Activated naive CD8-positive, alpha-beta T cell treated with anti-CD3 and anti-CD28 coated beads, Interleukin-2, amount 10 ng/mL, durations not matched to agents 7 days and 5 days (primary cell): Measurements from ENCODE around the gene THRB. TPM values are rescaled to one million over a fixed set of nuclear protein-coding genes. Genes with fewer than 3 reads are reported as not detected.

Source experiments
- ATAC-seq: fragments of 150-1000 bp; cut with Tn5 transposase; one replicate; pipeline ENCODE4 v1.10.0; 2021; ENCODE audit warnings: low read depth, moderate library complexity
- POLR2A ChIA-PET: fragments of 350-600 bp; sonication (Branson Sonifier 250); formaldehyde crosslinking; loops from one replicate; lab custom pipeline; 2021; ENCODE audit warnings: antibody characterized with exemption; lab: Charles Lee
- DNase-seq: peaks from one replicate; pipeline ENCODE4 v3.0.0; 2021
- H3K27ac Mint-ChIP-seq: one replicate; pipeline ENCODE4 v1.8.0; 2022; ENCODE audit warnings: mild to moderate bottlenecking, mixed read lengths
- H3K27me3 Mint-ChIP-seq: one replicate; pipeline ENCODE4 v1.8.0; 2022; ENCODE audit warnings: mild to moderate bottlenecking, moderate library complexity, mixed read lengths
- H3K36me3 Mint-ChIP-seq: one replicate; pipeline ENCODE4 v1.8.0; 2021; ENCODE audit warnings: mild to moderate bottlenecking, mixed read lengths
- H3K4me1 Mint-ChIP-seq: one replicate; pipeline ENCODE4 v1.8.0; 2021; ENCODE audit warnings: mixed read lengths
- H3K4me3 Mint-ChIP-seq: one replicate; pipeline ENCODE4 v1.8.0; 2022; ENCODE audit warnings: mild to moderate bottlenecking, moderate library complexity, mixed read lengths
- H3K9me3 Mint-ChIP-seq: one replicate; pipeline ENCODE4 v1.8.0; 2021; ENCODE audit warnings: mixed read lengths
- total RNA-seq, 2 experiments: library from RNA; stranded (reverse); gene quantifications; one replicate each; pipeline ENCODE4 v1.2.3, GENCODE V29; 2021

THRB gene
- total RNA-seq, 2 experiments from 2014 or later = not detected

GRCh38 chr3:24199300-24199699, 295.4 kb downstream of the THRB start:
- no peak for ATAC-seq
- Mint-ChIP-seq H3K36me3 (no peaks in the 10 kb centered on the region), H3K4me1 (no peaks in the 10 kb centered on the region), H3K27ac (no peak overlapping the region), H3K9me3 (no peaks in the 10 kb centered on the region), H3K27me3 (peaks cover 1% of the 10 kb centered on the region), H3K4me3 (no peak overlapping the region)
- DNase-seq = no peak
- POLR2A ChIA-PET = no interaction called here

DNA sequence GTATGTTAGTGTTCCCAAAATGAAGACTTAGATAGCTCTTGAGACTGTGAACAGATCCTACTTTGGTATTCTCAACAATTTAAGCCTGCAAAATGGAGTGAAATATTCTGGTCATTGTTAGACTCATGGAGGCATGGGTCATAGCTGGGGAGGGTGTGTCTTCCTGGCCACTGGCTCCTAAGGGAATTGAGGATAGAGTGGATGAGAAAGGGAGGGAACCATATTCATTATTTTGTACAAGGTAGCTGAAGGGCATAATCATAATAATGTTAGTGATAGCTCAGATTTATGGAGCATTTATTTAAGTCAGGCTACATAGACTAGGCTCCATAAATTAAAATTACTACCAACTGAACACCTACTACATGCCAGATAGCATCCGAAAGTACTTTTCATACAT, 295.9 kb downstream of the THRB start:
- Mint-ChIP-seq H3K4me3 (no peak overlapping the region), H3K9me3 (no peaks in the 10 kb centered on the region), H3K27ac (no peak overlapping the region), H3K36me3 (no peaks in the 10 kb centered on the region), H3K4me1 (no peaks in the 10 kb centered on the region), H3K27me3 (peaks cover 1% of the 10 kb centered on the region)
- ATAC-seq = no peak
- POLR2A ChIA-PET = no interaction called here
- no peak for DNase-seq

GRCh38 chr3:24197809-24198208, 296.8 kb downstream of the THRB start:
- ATAC-seq (no peak), DNase-seq (no peak)
- H3K27me3 Mint-ChIP-seq = peaks cover 1% of the 10 kb centered on the region
- no peaks in the 10 kb centered on the region for H3K9me3 Mint-ChIP-seq
- POLR2A ChIA-PET = no interaction called here
- H3K4me3 Mint-ChIP-seq = no peak overlapping the region
- no peaks in the 10 kb centered on the region for H3K36me3 Mint-ChIP-seq
- H3K27ac Mint-ChIP-seq = no peak overlapping the region
- no peaks in the 10 kb centered on the region for H3K4me1 Mint-ChIP-seq

DNA sequence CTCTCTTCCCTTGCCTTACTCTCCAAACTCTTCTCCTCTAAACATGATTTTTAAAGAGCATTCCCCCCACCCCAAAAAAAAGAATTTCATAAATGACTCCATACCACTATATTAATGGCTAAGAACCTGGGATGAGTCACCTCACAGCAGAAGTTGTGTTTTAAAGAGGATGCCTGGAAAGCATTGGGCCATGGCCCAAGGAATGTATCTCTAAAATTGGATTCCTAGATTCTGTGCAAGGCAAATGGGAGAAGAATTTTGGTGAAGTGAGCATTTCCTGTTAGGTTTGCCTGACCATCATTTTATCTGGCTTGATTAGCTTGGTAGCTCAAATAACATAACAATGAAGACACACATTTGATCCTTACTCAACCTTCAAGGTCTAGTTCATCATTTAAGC, 298.1 kb downstream of the THRB start:
- H3K4me3 Mint-ChIP-seq = no peak overlapping the region
- no peaks in the 10 kb centered on the region for H3K36me3 Mint-ChIP-seq
- no peak for DNase-seq
- H3K27ac Mint-ChIP-seq = no peak overlapping the region
- no peak for ATAC-seq
- POLR2A ChIA-PET = no interaction called here
- H3K4me1 Mint-ChIP-seq = no peaks in the 10 kb centered on the region
- H3K27me3 Mint-ChIP-seq = peaks cover 1% of the 10 kb centered on the region
- no peaks in the 10 kb centered on the region for H3K9me3 Mint-ChIP-seq

GRCh38 chr3:24195504-24196230, 299.0 kb downstream of the THRB start:
- Mint-ChIP-seq H3K27me3 (peaks cover 1% of the 10 kb centered on the region), H3K36me3 (no peaks in the 10 kb centered on the region), H3K27ac (no peak overlapping the region), H3K4me1 (no peaks in the 10 kb centered on the region), H3K4me3 (no peak overlapping the region), H3K9me3 (no peaks in the 10 kb centered on the region)
- ATAC-seq (no peak), DNase-seq (no peak)
- POLR2A ChIA-PET = no interaction called here

DNA sequence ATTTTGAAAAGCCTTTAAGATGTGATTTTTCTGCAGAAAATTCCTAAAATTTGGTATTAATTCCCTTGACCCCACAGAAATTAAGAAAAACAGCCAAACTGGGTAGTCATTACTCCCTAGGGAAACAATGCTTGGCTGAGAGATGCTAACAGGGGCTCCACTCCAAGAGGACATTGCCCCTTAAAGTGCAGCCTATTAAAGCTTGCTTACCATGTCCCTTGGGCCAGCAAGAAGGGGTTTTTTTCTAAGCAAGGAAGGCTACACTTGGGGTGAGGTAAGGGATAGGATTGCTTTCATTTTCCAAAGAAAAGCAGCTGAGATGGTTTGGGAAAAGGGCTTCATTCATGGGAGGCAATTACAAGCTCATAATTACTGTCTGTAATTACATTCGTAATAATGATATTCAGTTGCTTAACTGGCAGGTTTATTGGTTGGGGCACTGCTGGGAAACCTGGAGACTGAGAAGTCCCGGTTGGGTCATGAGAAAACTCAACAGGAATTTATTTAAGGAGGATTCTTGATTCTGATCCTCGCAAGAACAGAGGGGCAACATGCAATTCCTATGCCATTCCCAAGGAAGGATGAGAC, 302.1 kb downstream of the THRB start:
- no peaks in the 10 kb centered on the region for H3K27me3 Mint-ChIP-seq
- no peak for DNase-seq
- H3K4me1 Mint-ChIP-seq = no peaks in the 10 kb centered on the region
- H3K9me3 Mint-ChIP-seq = no peaks in the 10 kb centered on the region
- no peaks in the 10 kb centered on the region for H3K36me3 Mint-ChIP-seq
- H3K27ac Mint-ChIP-seq = no peak overlapping the region
- no peak for ATAC-seq
- POLR2A ChIA-PET = no interaction called here
- no peak overlapping the region for H3K4me3 Mint-ChIP-seq

- H3K27me3 Mint-ChIP-seq = no peaks in the 10 kb centered on the region
- no peaks in the 10 kb centered on the region for H3K9me3 Mint-ChIP-seq
- POLR2A ChIA-PET = no interaction called here
- no peak overlapping the region for H3K27ac Mint-ChIP-seq
- H3K4me3 Mint-ChIP-seq = no peak overlapping the region
- H3K36me3 Mint-ChIP-seq = no peaks in the 10 kb centered on the region
- no peak for ATAC-seq
- no peak for DNase-seq
- no peaks in the 10 kb centered on the region for H3K4me1 Mint-ChIP-seq
Observed at GRCh38 chr3:24191801-24192403, 302.7 kb downstream of the THRB start.

DNA sequence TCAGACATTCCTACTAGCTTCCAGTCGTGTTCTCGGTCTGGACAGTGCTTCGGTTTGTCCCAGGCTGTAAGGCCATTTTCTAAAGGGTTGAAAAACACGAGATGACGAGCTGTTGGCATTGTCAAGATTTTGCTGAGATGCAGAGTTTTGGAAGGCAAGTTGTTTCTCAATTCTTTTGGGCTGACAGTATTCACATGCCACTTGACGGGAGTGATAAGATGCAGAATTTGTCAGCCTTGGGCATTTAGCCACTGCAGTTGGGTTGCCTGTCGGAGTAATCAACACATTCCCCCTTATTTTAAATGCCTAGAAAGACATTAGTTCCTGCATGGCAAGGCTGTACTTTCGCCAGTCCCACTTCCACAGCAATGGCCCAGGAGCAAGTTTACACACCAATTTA, 304.4 kb downstream of the THRB start:
- Mint-ChIP-seq H3K27me3 (no peaks in the 10 kb centered on the region), H3K4me3 (no peak overlapping the region), H3K9me3 (no peaks in the 10 kb centered on the region), H3K27ac (no peak overlapping the region), H3K4me1 (no peaks in the 10 kb centered on the region), H3K36me3 (no peaks in the 10 kb centered on the region)
- POLR2A ChIA-PET = no interaction called here
- no peak for ATAC-seq
- no peak for DNase-seq

DNA sequence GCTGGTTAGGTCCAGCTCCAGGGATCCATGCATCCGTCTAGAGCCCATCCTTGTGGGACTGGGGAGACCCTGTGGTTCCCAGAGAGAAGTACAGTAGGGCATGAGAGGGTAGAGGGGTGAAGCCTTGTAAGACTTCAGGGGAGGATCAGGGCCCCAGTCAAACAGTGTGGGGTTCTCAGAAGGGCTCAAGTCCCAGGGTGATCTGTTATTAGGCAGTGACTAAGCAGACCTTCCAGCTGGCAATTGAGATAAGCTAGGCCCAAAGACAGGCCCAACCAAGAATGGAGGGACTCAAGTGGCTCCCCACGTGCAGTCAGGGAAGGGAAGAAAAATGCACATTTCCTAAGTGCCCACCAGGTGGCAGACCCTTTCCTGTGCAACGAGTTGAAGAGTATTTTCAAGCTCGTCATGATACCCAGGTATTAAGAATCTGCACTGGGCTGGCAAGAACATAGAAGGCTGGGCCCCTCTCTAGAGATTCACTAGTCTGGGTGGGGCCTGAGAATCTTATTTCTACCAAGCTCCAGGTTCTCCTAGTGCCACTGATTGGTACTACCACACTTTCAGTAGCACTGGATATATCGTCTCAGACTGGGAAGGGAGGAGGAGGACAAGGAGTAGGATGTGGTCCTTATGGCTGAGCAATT, 308.8 kb downstream of the THRB start:
- no peak overlapping the region for H3K4me3 Mint-ChIP-seq
- H3K27ac Mint-ChIP-seq = no peak overlapping the region
- no peaks in the 10 kb centered on the region for H3K9me3 Mint-ChIP-seq
- ATAC-seq (no peak), DNase-seq (peak; percentile 24)
- H3K4me1 Mint-ChIP-seq = no peaks in the 10 kb centered on the region
- no peaks in the 10 kb centered on the region for H3K27me3 Mint-ChIP-seq
- no peaks in the 10 kb centered on the region for H3K36me3 Mint-ChIP-seq
- POLR2A ChIA-PET = no interaction called here

- no peak overlapping the region for H3K4me3 Mint-ChIP-seq
- H3K9me3 Mint-ChIP-seq = no peaks in the 10 kb centered on the region
- no peak overlapping the region for H3K27ac Mint-ChIP-seq
- no peaks in the 10 kb centered on the region for H3K36me3 Mint-ChIP-seq
- no peaks in the 10 kb centered on the region for H3K4me1 Mint-ChIP-seq
- ATAC-seq (no peak), DNase-seq (no peak)
- POLR2A ChIA-PET = no interaction called here
- H3K27me3 Mint-ChIP-seq = no peaks in the 10 kb centered on the region
Observed at GRCh38 chr3:24184528-24185176, 310.0 kb downstream of the THRB start.

- no peaks in the 10 kb centered on the region for H3K27me3 Mint-ChIP-seq
- H3K9me3 Mint-ChIP-seq = no peaks in the 10 kb centered on the region
- POLR2A ChIA-PET = no interaction called here
- ATAC-seq = no peak
- H3K4me3 Mint-ChIP-seq = no peak overlapping the region
- no peak for DNase-seq
- no peaks in the 10 kb centered on the region for H3K4me1 Mint-ChIP-seq
- no peaks in the 10 kb centered on the region for H3K36me3 Mint-ChIP-seq
- H3K27ac Mint-ChIP-seq = no peak overlapping the region
Observed at GRCh38 chr3:24182756-24183155, 311.9 kb downstream of the THRB start.

- H3K27me3 Mint-ChIP-seq = no peaks in the 10 kb centered on the region
- DNase-seq (no peak), ATAC-seq (no peak)
- H3K27ac Mint-ChIP-seq = no peak overlapping the region
- H3K36me3 Mint-ChIP-seq = no peaks in the 10 kb centered on the region
- H3K4me1 Mint-ChIP-seq = no peaks in the 10 kb centered on the region
- H3K4me3 Mint-ChIP-seq = no peak overlapping the region
- no peaks in the 10 kb centered on the region for H3K9me3 Mint-ChIP-seq
- POLR2A ChIA-PET = no interaction called here
Observed at GRCh38 chr3:24181256-24181655, 313.4 kb downstream of the THRB start.

DNA sequence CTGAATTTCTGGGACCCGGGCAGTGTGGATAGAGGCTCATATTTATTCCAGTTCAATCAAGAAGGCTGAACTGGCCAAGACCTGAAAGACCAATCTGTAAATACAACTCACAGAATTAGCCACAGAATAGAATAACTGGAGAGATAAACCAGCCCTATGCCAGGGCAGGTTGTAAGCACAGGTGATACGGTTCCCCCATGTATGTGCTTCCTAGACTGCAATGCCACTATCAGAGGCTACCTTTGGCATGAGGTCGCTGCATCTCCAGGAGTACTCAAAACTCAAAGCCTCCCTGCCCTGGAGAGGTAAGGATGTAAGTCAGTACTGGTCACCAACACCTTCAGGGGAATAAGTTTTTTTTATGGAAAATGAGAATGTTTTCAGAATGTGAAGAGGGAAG, 314.0 kb downstream of the THRB start:
- no peaks in the 10 kb centered on the region for H3K27me3 Mint-ChIP-seq
- POLR2A ChIA-PET = no interaction called here
- H3K36me3 Mint-ChIP-seq = no peaks in the 10 kb centered on the region
- H3K4me3 Mint-ChIP-seq = no peak overlapping the region
- DNase-seq (no peak), ATAC-seq (no peak)
- no peaks in the 10 kb centered on the region for H3K9me3 Mint-ChIP-seq
- H3K27ac Mint-ChIP-seq = no peak overlapping the region
- no peaks in the 10 kb centered on the region for H3K4me1 Mint-ChIP-seq
